Liver (tissue), 9 donors: Measurements from ENCODE around the gene MGP. TPM values are rescaled to one million over a fixed set of nuclear protein-coding genes. Genes with fewer than 3 reads are reported as not detected.

ENCODE experiments used
- DNase-seq: peaks from one replicate; pipeline ENCODE4 v3.0.0-alpha.2; 2017; ENCODE audit warnings: low spot score
- H3K27ac ChIP-seq, 2 donors: one replicate each; pipeline ENCODE4 v1.7.0; 2013; ENCODE audit warnings: inconsistent platforms in 2 of 2, low read length in 2 of 2, control low read depth in 1 of 2, low read depth in 1 of 2, mild to moderate bottlenecking in 1 of 2
- H3K27me3 ChIP-seq, 4 donors: one replicate each; pipeline versions ENCODE4 v1.6.1 to v1.7.0; 2013; ENCODE audit warnings: low read length in 3 of 4, inconsistent platforms in 1 of 4, mild to moderate bottlenecking in 1 of 4, moderate library complexity in 1 of 4; ENCODE audit not compliant: control insufficient read depth in 4 of 4, insufficient read depth in 4 of 4
- H3K36me3 ChIP-seq, 4 donors: one replicate each; pipeline versions ENCODE4 v1.6.1 to v1.7.0; 2013; ENCODE audit warnings: low read length in 3 of 4, mild to moderate bottlenecking in 3 of 4, low read depth in 1 of 4, moderate library complexity in 1 of 4; ENCODE audit not compliant: control insufficient read depth in 4 of 4, insufficient read depth in 3 of 4
- H3K4me1 ChIP-seq, 4 donors: one replicate each; pipeline versions ENCODE4 v1.6.1 to v1.7.0; 2013; ENCODE audit warnings: low read length in 3 of 4, mild to moderate bottlenecking in 3 of 4, moderate library complexity in 1 of 4; ENCODE audit not compliant: control insufficient read depth in 4 of 4, insufficient read depth in 4 of 4
- H3K4me3 ChIP-seq, 3 donors: one replicate each; pipeline versions ENCODE4 v1.6.1 to v1.7.0; 2013; ENCODE audit warnings: low read length in 3 of 3, control low read depth in 1 of 3, low read depth in 1 of 3, mild to moderate bottlenecking in 1 of 3
- H3K9ac ChIP-seq, 2 donors: one replicate each; pipeline ENCODE4 v1.7.0; 2013; ENCODE audit warnings: low read length in 2 of 2, mild to moderate bottlenecking in 2 of 2, moderate library complexity in 2 of 2, control low read depth in 1 of 2, low read depth in 1 of 2
- H3K9me3 ChIP-seq, 4 donors: one replicate each; pipeline versions ENCODE4 v1.6.1 to v1.7.0; 2013; ENCODE audit warnings: low read length in 3 of 4; ENCODE audit not compliant: control insufficient read depth in 4 of 4
- EGR1 ChIP-seq, 2 donors: IDR thresholded peaks; 2 replicates each; pipeline ENCODE4 v1.6.1; 2016 to 2018; ENCODE audit warnings: antibody characterized with exemption in 2 of 2, low read depth in 2 of 2
- FOXA1 ChIP-seq: IDR thresholded peaks from 2 replicates; pipeline ENCODE4 v1.6.1; 2016; ENCODE audit warnings: antibody characterized with exemption
- FOXA2 ChIP-seq: IDR thresholded peaks from 2 replicates; pipeline ENCODE4 v1.6.1; 2016; ENCODE audit warnings: antibody characterized with exemption
- GABPA ChIP-seq, 2 donors: IDR thresholded peaks in 1 of 2; conservative IDR thresholded peaks in 1 of 2; 2 replicates each; pipeline ENCODE4 v1.6.1; 2016; ENCODE audit warnings: antibody characterized with exemption in 2 of 2, mild to moderate bottlenecking in 1 of 2, moderate library complexity in 1 of 2
- HNF4A ChIP-seq, 2 donors: conservative IDR thresholded peaks; 2 replicates each; pipeline ENCODE4 v1.6.1; 2016; ENCODE audit warnings: antibody characterized with exemption in 2 of 2, mild to moderate bottlenecking in 2 of 2
- HNF4G ChIP-seq: IDR thresholded peaks from 2 replicates; pipeline ENCODE4 v1.6.1; 2016; ENCODE audit warnings: antibody characterized with exemption
- JUND ChIP-seq, 2 donors: IDR thresholded peaks; 2 replicates each; pipeline ENCODE4 v1.6.1; 2016; ENCODE audit warnings: antibody characterized with exemption in 2 of 2
- NR2F2 ChIP-seq: IDR thresholded peaks from 2 replicates; pipeline ENCODE4 v1.6.1; 2016; ENCODE audit warnings: antibody characterized with exemption
- RAD21 ChIP-seq, 2 donors: IDR thresholded peaks; 2 replicates each; pipeline ENCODE4 v1.6.1; 2016; ENCODE audit warnings: antibody characterized with exemption in 2 of 2, mild to moderate bottlenecking in 2 of 2
- RXRA ChIP-seq, 2 donors: IDR thresholded peaks; 2 replicates each; pipeline ENCODE4 v1.6.1; 2017 to 2018; ENCODE audit warnings: antibody characterized with exemption in 2 of 2, mild to moderate bottlenecking in 1 of 2
- SP1 ChIP-seq: IDR thresholded peaks from 2 replicates; pipeline ENCODE4 v1.6.1; 2018; ENCODE audit warnings: antibody characterized with exemption, mild to moderate bottlenecking
- TAF1 ChIP-seq: conservative IDR thresholded peaks from 2 replicates; pipeline ENCODE4 v1.6.1; 2016; ENCODE audit warnings: antibody characterized with exemption, mild to moderate bottlenecking
- YY1 ChIP-seq: IDR thresholded peaks from 2 replicates; pipeline ENCODE4 v1.6.1; 2016; ENCODE audit warnings: antibody characterized with exemption, mild to moderate bottlenecking
- WGBS: extraction: QIAGEN DNeasy Blood & Tissue Kit; methylation state at CpG from one replicate; pipeline ENCODE4 v1.1.7; 2013; 5-methylcytosine and 5-hydroxymethylcytosine counted together
- polyA plus RNA-seq, 2 donors: library from polyadenylated mRNA; stranded (reverse) in 1 of 2; unstranded in 1 of 2; fragments of 200-250 nt in 1 of 2; fragments of >200 nt in 1 of 2; fragmentation: Nextera tagmentation in 1 of 2; extraction: Ambion mirVana in 1 of 2; gene quantifications; one replicate each; pipeline versions ENCODE4 v1.2.1 to v1.2.3, GENCODE V29; 2013 to 2015
- total RNA-seq, 2 donors: library from RNA; depleted of rRNA; stranded (reverse); fragments of >200 nt; gene quantifications; one replicate each; pipeline ENCODE4 v1.2.3, GENCODE V29; 2014
- TF ChIP-seq, protein P1 (sequence below): IDR thresholded peaks from 2 replicates; pipeline ENCODE4 v1.6.1; 2016; ENCODE audit warnings: antibody characterized with exemption, mild to moderate bottlenecking
- TF ChIP-seq, protein P2 (sequence below): fragments of 150-350 bp; IDR thresholded peaks from 2 replicates; pipeline ENCODE4 v1.5.1; 2017; ENCODE audit warnings: improper control_type of control experiment, low read depth, low read length; ENCODE audit not compliant: missing input control
- TF ChIP-seq, protein P3 (sequence below): IDR thresholded peaks from 2 replicates; pipeline ENCODE4 v1.6.1; 2016; ENCODE audit warnings: antibody characterized with exemption
- TF ChIP-seq, protein P4 (sequence below): IDR thresholded peaks from 2 replicates; pipeline ENCODE4 v1.6.1; 2016; ENCODE audit warnings: antibody characterized with exemption
- TF ChIP-seq, protein P5 (sequence below): IDR thresholded peaks from 2 replicates; pipeline ENCODE4 v1.6.1; 2016; ENCODE audit warnings: antibody characterized with exemption
- donor health status: healthy.
- donor health status: healthy.
- donor health status: healthy.
- donor health status: healthy.
- donor health status: healthy.

The MGP gene
- total and polyA plus RNA-seq, 4 donors = 0.98 to 20.7 (median 11.0) TPM

DNA sequence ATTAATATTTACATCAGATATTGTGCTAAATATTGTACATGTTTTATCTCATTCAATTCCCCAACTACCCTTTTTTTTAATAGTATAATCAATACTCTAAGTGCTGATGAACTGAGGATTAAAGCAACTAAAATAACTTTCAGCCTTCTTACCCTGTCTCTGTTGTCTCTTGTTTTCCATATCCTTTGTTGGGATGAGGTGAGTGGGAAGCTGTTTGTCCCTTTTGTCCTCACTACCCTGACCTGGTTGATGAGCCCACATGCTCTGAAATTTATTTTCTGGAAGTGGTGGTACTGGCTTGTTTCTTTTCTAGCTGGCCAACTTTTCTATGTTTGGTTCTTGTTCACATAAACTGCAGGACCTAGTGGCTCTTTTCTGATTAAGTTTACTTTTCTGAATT, 32.8 kb downstream of the MGP start:
- no peaks in the 10 kb centered on the region for H3K27me3 ChIP-seq
- no peak for DNase-seq
- H3K4me3 ChIP-seq = no peak overlapping the region
- H3K9ac ChIP-seq = no peak overlapping the region
- H3K4me1 ChIP-seq = no peaks in the 10 kb centered on the region
- H3K27ac ChIP-seq = no peak overlapping the region
- TF ChIP-seq, protein P1, sequence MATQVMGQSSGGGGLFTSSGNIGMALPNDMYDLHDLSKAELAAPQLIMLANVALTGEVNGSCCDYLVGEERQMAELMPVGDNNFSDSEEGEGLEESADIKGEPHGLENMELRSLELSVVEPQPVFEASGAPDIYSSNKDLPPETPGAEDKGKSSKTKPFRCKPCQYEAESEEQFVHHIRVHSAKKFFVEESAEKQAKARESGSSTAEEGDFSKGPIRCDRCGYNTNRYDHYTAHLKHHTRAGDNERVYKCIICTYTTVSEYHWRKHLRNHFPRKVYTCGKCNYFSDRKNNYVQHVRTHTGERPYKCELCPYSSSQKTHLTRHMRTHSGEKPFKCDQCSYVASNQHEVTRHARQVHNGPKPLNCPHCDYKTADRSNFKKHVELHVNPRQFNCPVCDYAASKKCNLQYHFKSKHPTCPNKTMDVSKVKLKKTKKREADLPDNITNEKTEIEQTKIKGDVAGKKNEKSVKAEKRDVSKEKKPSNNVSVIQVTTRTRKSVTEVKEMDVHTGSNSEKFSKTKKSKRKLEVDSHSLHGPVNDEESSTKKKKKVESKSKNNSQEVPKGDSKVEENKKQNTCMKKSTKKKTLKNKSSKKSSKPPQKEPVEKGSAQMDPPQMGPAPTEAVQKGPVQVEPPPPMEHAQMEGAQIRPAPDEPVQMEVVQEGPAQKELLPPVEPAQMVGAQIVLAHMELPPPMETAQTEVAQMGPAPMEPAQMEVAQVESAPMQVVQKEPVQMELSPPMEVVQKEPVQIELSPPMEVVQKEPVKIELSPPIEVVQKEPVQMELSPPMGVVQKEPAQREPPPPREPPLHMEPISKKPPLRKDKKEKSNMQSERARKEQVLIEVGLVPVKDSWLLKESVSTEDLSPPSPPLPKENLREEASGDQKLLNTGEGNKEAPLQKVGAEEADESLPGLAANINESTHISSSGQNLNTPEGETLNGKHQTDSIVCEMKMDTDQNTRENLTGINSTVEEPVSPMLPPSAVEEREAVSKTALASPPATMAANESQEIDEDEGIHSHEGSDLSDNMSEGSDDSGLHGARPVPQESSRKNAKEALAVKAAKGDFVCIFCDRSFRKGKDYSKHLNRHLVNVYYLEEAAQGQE = no peak
- TF ChIP-seq HNF4G (no peak), RAD21 (IDR thresholded peaks at IDR 0.05) (no peak)
- H3K36me3 ChIP-seq = no peaks in the 10 kb centered on the region
- no peaks in the 10 kb centered on the region for H3K9me3 ChIP-seq

DNA sequence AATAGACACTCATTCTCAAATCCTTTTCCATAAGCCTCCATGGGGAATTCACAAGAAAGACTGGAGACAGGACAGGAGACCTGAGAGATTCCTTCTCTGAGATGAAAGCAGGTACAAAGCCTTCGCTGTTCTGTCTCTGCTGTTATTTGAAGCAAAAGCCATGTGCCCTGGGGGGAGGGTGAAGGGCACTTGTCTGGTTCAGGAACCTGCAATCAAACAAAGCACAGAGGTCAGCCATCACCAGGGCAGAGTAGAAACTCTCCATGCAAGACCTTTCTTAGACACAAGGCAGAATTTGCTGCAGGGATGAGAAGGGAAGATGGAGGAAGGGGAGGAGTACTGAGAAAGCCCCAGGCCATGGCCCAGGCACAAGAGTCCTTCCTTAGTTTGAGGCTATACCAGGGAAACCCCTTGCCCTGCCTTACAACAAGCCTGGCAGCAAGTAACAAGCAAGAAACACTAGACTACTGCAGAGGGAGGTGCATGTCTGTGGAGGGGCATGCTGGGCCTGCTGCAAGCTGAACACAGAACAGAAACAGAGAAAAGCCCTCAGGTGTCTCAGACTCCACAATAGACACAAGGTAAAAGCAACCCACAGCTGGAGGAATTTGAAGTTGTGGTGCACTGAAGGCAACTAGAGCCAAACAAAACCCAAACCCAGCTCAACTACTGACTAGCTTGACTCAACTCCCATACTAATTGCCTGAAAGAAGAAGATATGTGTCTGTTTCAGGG, 34.6 kb downstream of the MGP start:
- DNase-seq = no peak
- no peak overlapping the region for H3K9ac ChIP-seq
- H3K4me1 ChIP-seq = no peaks in the 10 kb centered on the region
- TF ChIP-seq GABPA (IDR thresholded peaks at IDR 0.05 in 1 of 2, conservative IDR thresholded peaks at IDR 0.05 in 1 of 2) (no peak), HNF4G (no peak), EGR1 (IDR thresholded peaks at IDR 0.05; ENCODE audit: low read depth in 2 of 2) (no peak), FOXA2 (no peak), FOXA1 (no peak), TAF1 (no peak), RAD21 (IDR thresholded peaks at IDR 0.05) (no peak), HNF4A (conservative IDR thresholded peaks at IDR 0.05) (no peak), SP1 (no peak), RXRA (IDR thresholded peaks at IDR 0.05) (no peak), NR2F2 (no peak), YY1 (no peak), JUND (IDR thresholded peaks at IDR 0.05) (no peak)
- TF ChIP-seq, protein P2, sequence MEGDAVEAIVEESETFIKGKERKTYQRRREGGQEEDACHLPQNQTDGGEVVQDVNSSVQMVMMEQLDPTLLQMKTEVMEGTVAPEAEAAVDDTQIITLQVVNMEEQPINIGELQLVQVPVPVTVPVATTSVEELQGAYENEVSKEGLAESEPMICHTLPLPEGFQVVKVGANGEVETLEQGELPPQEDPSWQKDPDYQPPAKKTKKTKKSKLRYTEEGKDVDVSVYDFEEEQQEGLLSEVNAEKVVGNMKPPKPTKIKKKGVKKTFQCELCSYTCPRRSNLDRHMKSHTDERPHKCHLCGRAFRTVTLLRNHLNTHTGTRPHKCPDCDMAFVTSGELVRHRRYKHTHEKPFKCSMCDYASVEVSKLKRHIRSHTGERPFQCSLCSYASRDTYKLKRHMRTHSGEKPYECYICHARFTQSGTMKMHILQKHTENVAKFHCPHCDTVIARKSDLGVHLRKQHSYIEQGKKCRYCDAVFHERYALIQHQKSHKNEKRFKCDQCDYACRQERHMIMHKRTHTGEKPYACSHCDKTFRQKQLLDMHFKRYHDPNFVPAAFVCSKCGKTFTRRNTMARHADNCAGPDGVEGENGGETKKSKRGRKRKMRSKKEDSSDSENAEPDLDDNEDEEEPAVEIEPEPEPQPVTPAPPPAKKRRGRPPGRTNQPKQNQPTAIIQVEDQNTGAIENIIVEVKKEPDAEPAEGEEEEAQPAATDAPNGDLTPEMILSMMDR = no peak
- TF ChIP-seq, protein P3, sequence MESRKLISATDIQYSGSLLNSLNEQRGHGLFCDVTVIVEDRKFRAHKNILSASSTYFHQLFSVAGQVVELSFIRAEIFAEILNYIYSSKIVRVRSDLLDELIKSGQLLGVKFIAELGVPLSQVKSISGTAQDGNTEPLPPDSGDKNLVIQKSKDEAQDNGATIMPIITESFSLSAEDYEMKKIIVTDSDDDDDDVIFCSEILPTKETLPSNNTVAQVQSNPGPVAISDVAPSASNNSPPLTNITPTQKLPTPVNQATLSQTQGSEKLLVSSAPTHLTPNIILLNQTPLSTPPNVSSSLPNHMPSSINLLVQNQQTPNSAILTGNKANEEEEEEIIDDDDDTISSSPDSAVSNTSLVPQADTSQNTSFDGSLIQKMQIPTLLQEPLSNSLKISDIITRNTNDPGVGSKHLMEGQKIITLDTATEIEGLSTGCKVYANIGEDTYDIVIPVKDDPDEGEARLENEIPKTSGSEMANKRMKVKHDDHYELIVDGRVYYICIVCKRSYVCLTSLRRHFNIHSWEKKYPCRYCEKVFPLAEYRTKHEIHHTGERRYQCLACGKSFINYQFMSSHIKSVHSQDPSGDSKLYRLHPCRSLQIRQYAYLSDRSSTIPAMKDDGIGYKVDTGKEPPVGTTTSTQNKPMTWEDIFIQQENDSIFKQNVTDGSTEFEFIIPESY = no peak
- TF ChIP-seq, protein P4, sequence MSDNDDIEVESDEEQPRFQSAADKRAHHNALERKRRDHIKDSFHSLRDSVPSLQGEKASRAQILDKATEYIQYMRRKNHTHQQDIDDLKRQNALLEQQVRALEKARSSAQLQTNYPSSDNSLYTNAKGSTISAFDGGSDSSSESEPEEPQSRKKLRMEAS = no peak
- TF ChIP-seq, protein P1 = no peak
- TF ChIP-seq, protein P5, sequence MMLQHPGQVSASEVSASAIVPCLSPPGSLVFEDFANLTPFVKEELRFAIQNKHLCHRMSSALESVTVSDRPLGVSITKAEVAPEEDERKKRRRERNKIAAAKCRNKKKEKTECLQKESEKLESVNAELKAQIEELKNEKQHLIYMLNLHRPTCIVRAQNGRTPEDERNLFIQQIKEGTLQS = no peak
- no peaks in the 10 kb centered on the region for H3K36me3 ChIP-seq
- H3K27ac ChIP-seq = no peak overlapping the region
- no peaks in the 10 kb centered on the region for H3K27me3 ChIP-seq
- 49% methylated on average over 1 of the region's 1 CpG for WGBS
- H3K4me3 ChIP-seq = no peak overlapping the region
- no peaks in the 10 kb centered on the region for H3K9me3 ChIP-seq
